Naive B cell (primary cell): ENCODE measurements around the gene C1orf35. TPM values are rescaled to one million over a fixed set of nuclear protein-coding genes. Genes with fewer than 3 reads are reported as not detected.

Experiments used
- ATAC-seq, 2 donors: fragments of 150-1000 bp; cut with Tn5 transposase; 2 replicates each; pipeline ENCODE4 v1.10.0; 2021; ENCODE audit warnings: low read depth in 2 of 2, mild to moderate bottlenecking in 2 of 2, moderate library complexity in 2 of 2
- DNase-seq: peaks from one replicate; pipeline ENCODE4 v3.0.0; 2022
- H3K27ac Mint-ChIP-seq, 6 donors: one replicate each; pipeline ENCODE4 v1.8.0; 2020 to 2022; ENCODE audit warnings: mild to moderate bottlenecking in 6 of 6, mixed read lengths in 6 of 6, moderate library complexity in 5 of 6, inconsistent platforms in 2 of 6
- H3K27me3 Mint-ChIP-seq, 3 donors: one replicate each; pipeline ENCODE4 v1.8.0; 2021 to 2022; ENCODE audit warnings: mixed read lengths in 3 of 3, mild to moderate bottlenecking in 1 of 3
- H3K36me3 Mint-ChIP-seq, 2 donors: one replicate each; pipeline ENCODE4 v1.8.0; 2020 to 2022; ENCODE audit warnings: mixed read lengths in 2 of 2, inconsistent platforms in 1 of 2, mild to moderate bottlenecking in 1 of 2
- H3K4me1 Mint-ChIP-seq, 3 donors: one replicate each; pipeline ENCODE4 v1.8.0; 2020 to 2022; ENCODE audit warnings: mixed read lengths in 3 of 3, inconsistent platforms in 1 of 3, mild to moderate bottlenecking in 1 of 3, moderate library complexity in 1 of 3
- H3K4me3 Mint-ChIP-seq, 8 donors: one replicate each; pipeline ENCODE4 v1.8.0; 2020 to 2022; ENCODE audit warnings: mild to moderate bottlenecking in 8 of 8, mixed read lengths in 8 of 8, moderate library complexity in 8 of 8, inconsistent platforms in 2 of 8
- H3K9me3 Mint-ChIP-seq, 7 donors: one replicate each; pipeline ENCODE4 v1.8.0; 2020 to 2022; ENCODE audit warnings: mixed read lengths in 7 of 7, mild to moderate bottlenecking in 5 of 7, inconsistent platforms in 2 of 7, moderate library complexity in 1 of 7
- polyA plus RNA-seq, 6 donors: library from polyadenylated mRNA; unstranded; fragments of 300-500 nt; fragmentation: Illumina TruSeq; gene quantifications; one replicate each; pipeline ENCODE4 v1.2.3, GENCODE V29; 2021; ENCODE audit warnings: low read depth in 6 of 6

Gene C1orf35
- polyA plus RNA-seq, 6 donors from 2014 or later, result 8.7 to 20.1 (median 13.1) TPM

GRCh38 chr1:228073857-228074545, 29.1 kb downstream of the C1orf35 start:
- DNase-seq, result no peak
- peak overlapping the region in 1 of 6 donors; percentile 59 for H3K27ac Mint-ChIP-seq
- ATAC-seq, result no peak

GRCh38 chr1:228073061-228073856, 29.9 kb downstream of the C1orf35 start:
- Mint-ChIP-seq H3K36me3 (no peaks in the 10 kb centered on the region), H3K9me3 (no peaks in the 10 kb centered on the region), H3K4me1 (peaks cover 3 to 31% (median 24%) of the 10 kb centered on the region in 3 donors), H3K27me3 (peaks cover 0 to 7% (median 4%) of the 10 kb centered on the region in 3 donors), H3K27ac (no peak overlapping the region), H3K4me3 (no peak overlapping the region)
- DNase-seq, result no peak
- no peak for ATAC-seq

More at GRCh38 chr1:228073857-228074545, 29.1 kb downstream of the C1orf35 start:
- H3K36me3 Mint-ChIP-seq, result no peaks in the 10 kb centered on the region
- H3K27me3 Mint-ChIP-seq, result peaks cover 0 to under 1% (median 0%) of the 10 kb centered on the region in 3 donors
- H3K9me3 Mint-ChIP-seq, result no peaks in the 10 kb centered on the region
- H3K4me1 Mint-ChIP-seq, result peaks cover 3 to 34% (median 28%) of the 10 kb centered on the region in 3 donors
- H3K4me3 Mint-ChIP-seq, result no peak overlapping the region

GRCh38 chr1:228072658-228073043, 30.5 kb downstream of the C1orf35 start:
- H3K27ac Mint-ChIP-seq, result no peak overlapping the region
- H3K9me3 Mint-ChIP-seq, result no peaks in the 10 kb centered on the region
- no peak for DNase-seq
- H3K4me1 Mint-ChIP-seq, result peaks cover under 1 to 29% (median 24%) of the 10 kb centered on the region in 3 donors
- H3K4me3 Mint-ChIP-seq, result no peak overlapping the region
- ATAC-seq, result no peak
- H3K27me3 Mint-ChIP-seq, result peaks cover 0 to 14% (median 10%) of the 10 kb centered on the region in 3 donors
- H3K36me3 Mint-ChIP-seq, result no peaks in the 10 kb centered on the region

GRCh38 chr1:228071839-228072657, 31.1 kb downstream of the C1orf35 start:
- no peaks in the 10 kb centered on the region for H3K9me3 Mint-ChIP-seq
- ATAC-seq (peak in 1 of 2 donors; percentile 16), DNase-seq (no peak)
- H3K36me3 Mint-ChIP-seq, result no peaks in the 10 kb centered on the region
- H3K27ac Mint-ChIP-seq, result peak overlapping the region in 1 of 6 donors; percentile 0
- peaks cover 0 to 20% (median 16%) of the 10 kb centered on the region in 3 donors for H3K27me3 Mint-ChIP-seq
- H3K4me1 Mint-ChIP-seq, result peaks cover 0 to 24% (median 24%) of the 10 kb centered on the region in 3 donors
- H3K4me3 Mint-ChIP-seq, result no peak overlapping the region

- no peak for ATAC-seq
- Mint-ChIP-seq H3K27me3 (peaks cover 0 to 32% (median 28%) of the 10 kb centered on the region in 3 donors), H3K36me3 (no peaks in the 10 kb centered on the region), H3K4me3 (no peak overlapping the region), H3K9me3 (no peaks in the 10 kb centered on the region), H3K4me1 (peaks cover 0 to 24% (median 21%) of the 10 kb centered on the region in 3 donors), H3K27ac (peak overlapping the region in 2 of 6 donors; percentile 56 to 85)
- no peak for DNase-seq
Observed at GRCh38 chr1:228070851-228071250, 32.3 kb downstream of the C1orf35 start.

- Mint-ChIP-seq H3K27me3 (peaks cover 0 to 38% (median 35%) of the 10 kb centered on the region in 3 donors), H3K27ac (no peak overlapping the region), H3K36me3 (no peaks in the 10 kb centered on the region), H3K4me3 (no peak overlapping the region), H3K9me3 (no peaks in the 10 kb centered on the region), H3K4me1 (peaks cover 0 to 24% (median 20%) of the 10 kb centered on the region in 3 donors)
- ATAC-seq, result no peak
- no peak for DNase-seq
Observed at GRCh38 chr1:228070173-228070572, 33.0 kb downstream of the C1orf35 start.

- DNase-seq, result no peak
- no peaks in the 10 kb centered on the region for H3K36me3 Mint-ChIP-seq
- H3K4me1 Mint-ChIP-seq, result peaks cover 0 to 13% (median 13%) of the 10 kb centered on the region in 3 donors
- no peak overlapping the region for H3K4me3 Mint-ChIP-seq
- H3K27ac Mint-ChIP-seq, result no peak overlapping the region
- H3K9me3 Mint-ChIP-seq, result no peaks in the 10 kb centered on the region
- ATAC-seq, result no peak
- H3K27me3 Mint-ChIP-seq, result peaks cover 0 to 49% (median 42%) of the 10 kb centered on the region in 3 donors
Observed at GRCh38 chr1:228068359-228068758, 34.8 kb downstream of the C1orf35 start.

- H3K4me1 Mint-ChIP-seq, result peaks cover 0 to 11% (median 7%) of the 10 kb centered on the region in 3 donors
- no peaks in the 10 kb centered on the region for H3K36me3 Mint-ChIP-seq
- H3K27ac Mint-ChIP-seq, result no peak overlapping the region
- no peak for DNase-seq
- H3K4me3 Mint-ChIP-seq, result peak overlapping the region in 1 of 8 donors; percentile 42
- no peak for ATAC-seq
- peaks cover 0 to 61% (median 50%) of the 10 kb centered on the region in 3 donors for H3K27me3 Mint-ChIP-seq
- no peaks in the 10 kb centered on the region for H3K9me3 Mint-ChIP-seq
Observed at GRCh38 chr1:228066891-228067654, 36.1 kb downstream of the C1orf35 start.

- peaks cover 0 to under 1% of the 10 kb centered on the region in 2 donors for H3K36me3 Mint-ChIP-seq
Observed at GRCh38 chr1:228066416-228066815, 36.7 kb downstream of the C1orf35 start.

GRCh38 chr1:228065543-228066347, 37.4 kb downstream of the C1orf35 start:
- ATAC-seq (no peak), DNase-seq (no peak)
- peaks cover 0 to 2% (median 0%) of the 10 kb centered on the region in 7 donors for H3K9me3 Mint-ChIP-seq
- no peak overlapping the region for H3K4me3 Mint-ChIP-seq
- H3K36me3 Mint-ChIP-seq, result peaks cover 0 to 7% of the 10 kb centered on the region in 2 donors
- H3K4me1 Mint-ChIP-seq, result peaks cover 6 to 9% (median 7%) of the 10 kb centered on the region in 3 donors
- peak overlapping the region in 1 of 6 donors; percentile 33 for H3K27ac Mint-ChIP-seq
- H3K27me3 Mint-ChIP-seq, result peaks cover 6 to 74% (median 58%) of the 10 kb centered on the region in 3 donors

More at GRCh38 chr1:228066416-228066815, 36.7 kb downstream of the C1orf35 start:
- no peaks in the 10 kb centered on the region for H3K9me3 Mint-ChIP-seq
- peak overlapping the region in 1 of 6 donors; percentile 33 for H3K27ac Mint-ChIP-seq
- peaks cover 0 to 7% (median 7%) of the 10 kb centered on the region in 3 donors for H3K4me1 Mint-ChIP-seq
- ATAC-seq (no peak), DNase-seq (no peak)
- H3K27me3 Mint-ChIP-seq, result peaks cover 0 to 67% (median 52%) of the 10 kb centered on the region in 3 donors
- H3K4me3 Mint-ChIP-seq, result no peak overlapping the region

GRCh38 chr1:228064741-228065542, 38.2 kb downstream of the C1orf35 start:
- H3K4me3 Mint-ChIP-seq, result peak overlapping the region in 1 of 8 donors; percentile 15
- H3K36me3 Mint-ChIP-seq, result peaks cover 0 to 8% of the 10 kb centered on the region in 2 donors
- peaks cover 5 to 11% (median 10%) of the 10 kb centered on the region in 3 donors for H3K4me1 Mint-ChIP-seq

More at GRCh38 chr1:228064741-228065542, 38.2 kb downstream of the C1orf35 start:
- peaks cover 6 to 78% (median 64%) of the 10 kb centered on the region in 3 donors for H3K27me3 Mint-ChIP-seq
- H3K9me3 Mint-ChIP-seq, result peaks cover 0 to 2% (median 0%) of the 10 kb centered on the region in 7 donors
- no peak overlapping the region for H3K27ac Mint-ChIP-seq
- DNase-seq, result no peak
- ATAC-seq, result no peak
